ENCODE measurements around the gene SFMBT2. TPM values are rescaled to one million over a fixed set of nuclear protein-coding genes. Genes with fewer than 3 reads are reported as not detected.

Gene SFMBT2
- total and polyA plus RNA-seq, 2 of the 13 experiments (the other 11 are each of a cell fraction or from before 2014, with no cell fraction given), result 0.01 to 0.02 TPM

DNA sequence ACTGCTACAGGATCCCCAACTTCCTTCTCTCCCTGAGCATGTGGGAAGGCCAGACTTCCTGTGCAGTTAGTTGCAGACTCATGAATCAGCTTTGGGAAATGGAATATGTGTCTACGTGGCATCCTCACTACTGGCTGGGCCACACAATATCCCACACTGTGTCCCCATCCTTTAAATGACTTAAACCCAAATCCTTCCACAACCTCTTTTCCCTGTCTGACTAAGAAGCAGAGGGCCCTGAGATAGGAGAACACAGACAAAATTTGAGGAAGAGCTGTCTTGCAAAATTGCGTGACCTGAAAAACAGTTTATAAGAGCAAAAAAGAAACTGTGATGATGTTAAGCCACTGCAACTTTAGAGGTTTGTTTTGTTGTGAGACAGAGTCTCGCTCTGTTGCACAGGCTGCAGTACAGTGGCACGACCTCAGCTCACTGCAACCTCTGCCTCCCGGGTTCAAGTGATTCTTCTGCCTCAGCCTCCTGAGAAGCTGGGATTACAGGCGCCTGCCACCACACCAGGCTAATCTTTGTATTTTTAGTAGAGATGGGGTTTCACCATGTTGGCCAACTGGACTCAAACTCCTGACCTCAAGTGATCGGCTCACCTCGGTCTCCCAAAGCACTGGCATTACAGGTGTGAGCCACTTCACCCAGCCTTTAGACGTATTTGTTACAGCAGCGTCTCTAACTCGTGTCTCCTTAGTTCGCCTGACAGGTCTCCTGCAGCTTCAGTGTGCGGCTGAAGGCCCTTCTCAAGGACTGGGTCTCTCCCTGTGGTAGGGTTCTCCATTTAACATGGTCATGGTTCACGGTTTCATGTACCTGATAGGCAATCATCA, 46.9 kb upstream of the SFMBT2 start:
- 26% methylated on average over 14 of the region's 14 CpGs for WGBS (ENCODE audit: low lambda C conversion rate)
- H3K27me3 ChIP-seq (ENCODE audit: control insufficient read depth in 1 of 2, insufficient read depth in 2 of 2, low read length in 2 of 2), result peaks cover 3 to 5% of the 10 kb centered on the region in 2 experiments; a peak in 1 of 5 replicates
- H3K4me3 ChIP-seq (replicated peaks in 1 of 3; ENCODE audit: insufficient read depth in 1 of 3, low read depth in 2 of 3, low read length in 3 of 3), result no peak overlapping the region
- H3K4me1 ChIP-seq (ENCODE audit: insufficient read depth, low read length), result no peaks in the 10 kb centered on the region
- ATAC-seq (no peak), DNase-seq (ENCODE audit: low spot score) (no peak), FAIRE-seq (no peak)
- H2AFZ ChIP-seq (ENCODE audit: low read length), result no peak overlapping the region
- no peak for TF ChIP-seq ZNF883 (CRISPR knock-in tag; IDR thresholded peaks at IDR 0.05; ENCODE audit: not compliant biosample characterization)
- no peak for TF ChIP-seq ZNF232 (CRISPR knock-in tag; IDR thresholded peaks at IDR 0.05; ENCODE audit: borderline replicate concordance)
- TF ChIP-seq GABPA (IDR thresholded peaks at IDR 0.05; ENCODE audit: low read depth, low read length), result no peak
- no peak for TF ChIP-seq GABPA (CRISPR knock-in tag; IDR thresholded peaks at IDR 0.05; ENCODE audit: low read depth)
- TF ChIP-seq HES4 (CRISPR knock-in tag; IDR thresholded peaks at IDR 0.05; ENCODE audit: borderline replicate concordance), result no peak
- no peak for TF ChIP-seq GRHL1 (CRISPR knock-in tag; conservative IDR thresholded peaks at IDR 0.05)
- TF ChIP-seq REXO4 (CRISPR knock-in tag; IDR thresholded peaks at IDR 0.05; ENCODE audit: borderline replicate concordance), result no peak
- TF ChIP-seq, protein P1, sequence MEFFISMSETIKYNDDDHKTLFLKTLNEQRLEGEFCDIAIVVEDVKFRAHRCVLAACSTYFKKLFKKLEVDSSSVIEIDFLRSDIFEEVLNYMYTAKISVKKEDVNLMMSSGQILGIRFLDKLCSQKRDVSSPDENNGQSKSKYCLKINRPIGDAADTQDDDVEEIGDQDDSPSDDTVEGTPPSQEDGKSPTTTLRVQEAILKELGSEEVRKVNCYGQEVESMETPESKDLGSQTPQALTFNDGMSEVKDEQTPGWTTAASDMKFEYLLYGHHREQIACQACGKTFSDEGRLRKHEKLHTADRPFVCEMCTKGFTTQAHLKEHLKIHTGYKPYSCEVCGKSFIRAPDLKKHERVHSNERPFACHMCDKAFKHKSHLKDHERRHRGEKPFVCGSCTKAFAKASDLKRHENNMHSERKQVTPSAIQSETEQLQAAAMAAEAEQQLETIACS (CRISPR knock-in tag; IDR thresholded peaks at IDR 0.05), result no peak
- TF ChIP-seq GPN1 (CRISPR knock-in tag; IDR thresholded peaks at IDR 0.05; ENCODE audit: borderline replicate concordance), result no peak
- no peak for TF ChIP-seq ZFP36L1 (CRISPR knock-in tag; IDR thresholded peaks at IDR 0.05)
- TF ChIP-seq, protein P2, sequence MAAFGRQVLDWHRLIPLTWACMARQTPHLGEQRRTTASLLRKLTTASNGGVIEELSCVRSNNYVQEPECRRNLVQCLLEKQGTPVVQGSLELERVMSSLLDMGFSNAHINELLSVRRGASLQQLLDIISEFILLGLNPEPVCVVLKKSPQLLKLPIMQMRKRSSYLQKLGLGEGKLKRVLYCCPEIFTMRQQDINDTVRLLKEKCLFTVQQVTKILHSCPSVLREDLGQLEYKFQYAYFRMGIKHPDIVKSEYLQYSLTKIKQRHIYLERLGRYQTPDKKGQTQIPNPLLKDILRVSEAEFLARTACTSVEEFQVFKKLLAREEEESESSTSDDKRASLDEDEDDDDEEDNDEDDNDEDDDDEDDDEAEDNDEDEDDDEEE (CRISPR knock-in tag; IDR thresholded peaks at IDR 0.05), result no peak
- TF ChIP-seq ZNF432 (CRISPR knock-in tag; IDR thresholded peaks at IDR 0.05; ENCODE audit: borderline replicate concordance), result no peak
- no peak for TF ChIP-seq ZNF670 (CRISPR knock-in tag; IDR thresholded peaks at IDR 0.05; ENCODE audit: borderline replicate concordance)
- no peak for TF ChIP-seq CREB1 (IDR thresholded peaks at IDR 0.05)
- TF ChIP-seq CREB1 (CRISPR knock-in tag; IDR thresholded peaks at IDR 0.05), result no peak
- no peak for TF ChIP-seq ZNF205 (CRISPR knock-in tag; IDR thresholded peaks at IDR 0.05)
- no peak for TF ChIP-seq ZNF549 (CRISPR knock-in tag; IDR thresholded peaks at IDR 0.05)
- no TSS peak for BruUV-seq (replicated peaks)
- H3K27ac ChIP-seq (ENCODE audit: extremely low read length, insufficient read depth, low read length), result no peak overlapping the region
- no peak overlapping the region for H3K4me2 ChIP-seq (ENCODE audit: low read depth, low read length)
- H4K20me1 ChIP-seq (ENCODE audit: insufficient read depth, low read length), result no peaks in the 10 kb centered on the region
- H3K9ac ChIP-seq (ENCODE audit: insufficient read depth, low read depth, low read length), result no peak overlapping the region
- intact Hi-C loops (cut with micrococcal nuclease; ENCODE audit: unreplicated experiment), result no loop called here
- H3K79me2 ChIP-seq (ENCODE audit: insufficient read depth, low read length), result no peaks in the 10 kb centered on the region
- H3K9me3 ChIP-seq (ENCODE audit: low read length), result no peaks in the 10 kb centered on the region
- in situ Hi-C loops (cut with HindIII; ENCODE audit: extremely low pct_ligation_motif_present, low pct_unique_long_range_greater_than_20kb), result no loop called here
- H3K36me3 ChIP-seq (replicated peaks in 1 of 2; ENCODE audit: control insufficient read depth in 1 of 2, insufficient read depth in 2 of 2, low read length in 2 of 2), result no peaks in the 10 kb centered on the region
- ChIA-PET CTCF (ENCODE audit: low intra/inter-chr PET ratio, low total read pairs) (no interaction called here), POLR2A (no interaction called here)

All from HepG2 (cell line).